GDM1 (cell line): Measurements from ENCODE around the gene MND1.
"Not testable (repeated sequence)": the region's sequence is repeated elsewhere in the genome, so short reads cannot be mapped to it uniquely, and the experiment has no call there.

Experiments used
- DNase-seq: peaks from one replicate; lab custom pipeline; 2025; lab: John Stamatoyannopoulos, UW

The MND1 gene

DNA sequence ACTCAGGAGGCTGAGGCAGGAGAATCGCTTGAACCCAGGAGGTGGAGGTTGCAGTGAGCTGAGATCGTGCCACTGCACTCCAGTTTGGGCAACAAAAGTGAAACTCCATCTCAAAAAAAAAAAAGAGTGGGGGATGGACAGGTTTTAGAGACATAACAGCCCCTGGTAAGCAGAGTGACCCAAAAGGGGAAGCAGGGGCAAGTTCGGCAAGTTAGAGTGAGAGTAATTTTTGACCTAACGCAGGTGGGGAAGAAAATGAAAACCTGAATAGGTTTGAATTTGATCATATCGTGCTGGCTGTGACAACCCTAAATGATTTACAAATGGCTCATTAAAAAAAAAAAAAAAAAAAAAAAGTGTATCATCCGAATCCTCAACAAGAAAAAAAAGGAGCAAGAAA is 96.0 kb downstream of the MND1 start:
- DNase-seq, result no peak

DNA sequence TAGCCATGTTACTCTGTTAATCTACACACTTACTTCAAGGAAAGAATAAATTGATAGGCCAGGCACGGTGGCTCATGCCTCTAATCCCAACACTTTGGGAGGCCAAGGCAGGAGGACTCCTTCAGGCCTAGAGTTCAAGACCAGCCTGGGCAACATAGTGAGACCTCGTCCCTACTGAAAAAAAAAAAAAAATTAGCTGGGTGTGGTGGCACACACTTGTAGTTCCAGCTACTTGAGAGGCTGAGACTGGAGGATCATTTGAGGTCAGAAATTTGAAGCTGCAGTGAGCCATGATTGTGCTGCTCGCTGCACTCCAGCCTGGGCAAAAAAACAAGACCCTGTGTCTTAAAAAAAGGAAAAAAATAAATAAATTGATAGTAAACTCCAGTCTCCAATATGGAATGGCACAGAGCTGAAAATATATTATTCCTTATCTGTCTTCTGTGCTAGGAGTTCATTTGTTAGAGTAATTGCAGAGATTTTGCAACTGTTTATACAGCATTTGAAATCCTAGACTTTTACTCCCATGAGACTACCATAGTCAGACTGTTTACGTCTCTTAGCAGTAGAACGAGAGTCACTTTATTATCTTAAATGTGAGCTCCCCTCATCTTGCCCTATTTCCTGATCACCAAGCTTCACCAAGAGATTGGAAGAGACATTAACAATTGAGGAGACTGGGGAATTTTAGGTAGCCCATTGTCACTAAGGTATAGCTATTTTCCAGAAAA is 102.9 kb downstream of the MND1 start:
- DNase-seq, result no peak

DNA sequence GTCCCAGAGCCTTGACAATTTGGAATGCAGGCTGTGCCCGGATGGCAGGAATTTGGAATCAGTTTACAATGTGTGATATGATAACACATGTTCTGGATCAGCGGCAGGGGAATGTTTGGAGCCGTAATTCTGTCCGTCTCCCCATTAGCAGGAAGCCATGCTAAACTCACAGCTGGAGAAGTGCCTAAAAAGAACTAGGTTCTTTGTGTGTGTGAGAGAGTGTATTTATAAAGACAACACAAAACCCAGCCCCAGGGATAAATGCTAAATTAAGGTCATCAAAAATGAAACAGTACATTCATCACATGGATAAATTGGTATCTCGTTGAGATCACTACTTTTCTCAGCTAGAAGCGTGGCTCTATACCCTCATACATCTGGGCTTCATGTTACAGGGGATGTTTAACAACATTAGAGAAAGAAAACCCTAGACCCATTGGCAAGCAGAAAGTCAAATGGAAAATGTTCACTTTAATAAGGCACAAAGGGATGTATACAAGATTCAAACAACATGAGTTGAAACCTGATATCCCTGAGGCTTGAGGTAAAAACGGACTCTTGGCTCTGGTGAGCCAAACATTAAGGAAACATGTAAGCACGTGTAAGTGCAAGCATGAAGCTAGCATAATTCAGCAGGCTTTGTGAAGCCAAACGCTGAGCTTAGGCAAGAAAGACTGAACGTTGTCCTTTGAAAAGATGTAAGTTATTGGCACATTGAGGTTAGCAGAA is 103.7 kb downstream of the MND1 start:
- no peak for DNase-seq

DNA sequence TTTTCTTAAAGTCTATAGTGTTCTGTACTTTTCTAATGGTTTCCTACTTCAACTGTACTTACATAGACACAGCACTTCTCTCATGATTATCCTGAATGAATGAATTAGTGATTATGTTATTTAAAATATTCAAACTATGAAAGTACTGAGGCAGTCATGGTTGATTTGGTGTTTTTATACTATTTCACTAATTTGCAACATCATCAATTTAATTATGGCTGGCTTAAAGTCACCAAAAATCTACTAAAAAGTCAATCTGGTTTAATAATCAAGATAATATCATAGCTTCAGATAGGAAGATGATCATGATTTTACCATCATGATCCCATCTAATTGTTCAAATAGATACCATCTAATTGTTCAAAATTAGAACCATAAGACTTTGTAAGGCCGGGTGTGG is 104.8 kb downstream of the MND1 start:
- no peak for DNase-seq

DNA sequence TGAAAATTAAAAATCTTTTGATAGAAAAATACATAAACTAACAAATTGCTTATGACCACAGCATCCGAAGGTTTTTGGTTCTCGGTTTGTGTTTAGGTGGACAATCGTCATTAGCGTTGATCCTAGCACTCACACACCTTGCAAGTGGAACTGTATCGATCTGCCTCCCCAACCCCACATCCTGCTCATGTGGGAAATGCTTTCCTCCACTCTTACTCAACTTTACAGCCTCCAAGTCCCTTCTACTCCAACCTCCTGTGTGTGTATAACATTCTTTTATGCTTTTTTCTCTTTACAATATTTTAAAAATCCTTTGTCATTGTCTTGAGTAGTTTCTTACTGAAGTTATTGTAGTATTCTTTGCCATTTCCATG is 106.0 kb downstream of the MND1 start:
- no peak for DNase-seq

DNA sequence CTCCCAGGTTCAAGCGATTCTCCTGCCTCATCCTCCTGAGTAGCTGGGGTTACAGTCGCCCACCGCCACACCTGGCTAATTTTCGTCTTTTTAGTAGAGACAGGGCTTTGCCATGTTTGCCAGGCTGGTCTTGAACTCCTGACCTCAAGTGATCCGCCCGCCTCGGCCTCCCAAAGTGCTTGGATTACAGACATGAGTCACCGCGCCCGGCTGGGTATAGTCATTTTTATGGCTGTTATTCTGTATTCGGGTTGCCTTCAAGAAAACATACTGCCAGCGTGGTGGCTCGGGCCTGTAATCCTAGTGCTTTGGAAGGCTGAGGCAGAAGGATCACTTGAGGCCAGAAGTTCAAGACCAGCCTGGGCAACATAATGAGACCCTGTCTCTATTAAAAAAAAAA is 106.7 kb downstream of the MND1 start:
- not testable (repeated sequence) for DNase-seq

DNA sequence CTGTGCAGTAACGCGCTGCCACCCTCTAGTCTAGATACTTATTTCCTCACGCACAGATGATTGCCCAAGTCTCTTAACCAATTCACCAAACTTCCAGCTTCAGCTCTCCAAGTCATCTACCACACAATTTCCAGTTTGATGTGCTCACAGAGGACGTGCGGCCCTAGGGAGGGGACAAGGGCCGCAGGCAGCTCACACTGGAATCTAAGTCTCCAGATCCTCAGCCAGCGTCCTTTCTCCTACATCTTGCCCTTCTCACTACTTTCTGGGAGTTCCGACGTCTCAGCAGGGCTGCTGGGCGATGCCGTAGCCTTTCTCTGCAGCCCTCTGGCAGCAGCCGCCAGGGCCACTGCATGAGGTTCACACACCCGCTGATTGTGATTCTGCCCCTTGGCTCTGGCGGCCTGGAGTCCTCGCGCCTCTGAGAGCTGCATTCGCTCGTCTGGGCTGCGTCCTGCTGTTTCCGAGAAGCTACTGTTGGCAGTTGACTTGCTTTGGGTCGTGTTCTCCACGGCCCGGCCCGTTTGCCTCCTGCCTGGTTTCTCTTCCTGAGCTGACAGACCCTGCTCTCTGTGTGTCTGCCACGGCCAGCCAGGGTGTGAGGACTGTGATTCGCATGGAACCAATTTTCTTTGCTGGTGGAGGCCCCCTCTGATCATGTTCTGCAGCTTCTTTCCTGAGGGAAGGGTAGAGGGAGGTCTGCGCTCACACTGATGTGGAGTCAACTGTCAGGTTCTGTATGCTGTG is 107.6 kb downstream of the MND1 start:
- no peak for DNase-seq

DNA sequence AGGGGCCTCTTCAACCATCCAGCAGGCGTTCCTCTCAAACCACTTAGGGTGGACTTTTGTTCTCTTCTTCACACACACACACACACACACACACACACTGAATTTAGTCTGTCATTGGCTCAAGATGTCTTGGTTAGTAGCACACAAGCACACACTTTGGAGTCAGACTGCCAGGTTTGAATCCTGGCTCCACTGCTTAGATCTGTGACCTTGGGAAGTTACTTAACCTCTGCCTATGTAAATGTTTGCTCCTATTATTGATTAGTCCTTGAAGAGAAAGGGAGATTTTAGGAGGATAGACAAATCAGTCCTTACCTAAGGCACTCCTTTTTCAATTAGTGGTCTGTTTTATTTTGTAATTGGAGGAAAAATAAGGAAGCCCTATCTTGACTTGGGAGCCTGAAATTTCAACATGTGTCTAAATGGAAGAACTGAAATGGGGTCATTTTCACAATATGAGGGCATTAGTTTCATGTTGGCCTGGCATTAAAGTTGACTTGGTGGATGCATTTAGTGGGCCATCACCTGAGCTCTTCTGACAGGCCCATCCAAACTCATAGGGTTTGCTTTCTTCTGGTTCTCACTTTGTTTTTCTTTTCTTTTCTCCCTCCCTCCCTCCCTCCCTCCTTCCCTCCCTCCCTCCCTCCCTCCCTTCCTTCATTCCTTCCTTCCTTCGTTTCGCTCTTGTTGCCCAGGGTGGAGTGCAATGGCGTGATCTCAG is 108.3 kb downstream of the MND1 start:
- no peak for DNase-seq

DNA sequence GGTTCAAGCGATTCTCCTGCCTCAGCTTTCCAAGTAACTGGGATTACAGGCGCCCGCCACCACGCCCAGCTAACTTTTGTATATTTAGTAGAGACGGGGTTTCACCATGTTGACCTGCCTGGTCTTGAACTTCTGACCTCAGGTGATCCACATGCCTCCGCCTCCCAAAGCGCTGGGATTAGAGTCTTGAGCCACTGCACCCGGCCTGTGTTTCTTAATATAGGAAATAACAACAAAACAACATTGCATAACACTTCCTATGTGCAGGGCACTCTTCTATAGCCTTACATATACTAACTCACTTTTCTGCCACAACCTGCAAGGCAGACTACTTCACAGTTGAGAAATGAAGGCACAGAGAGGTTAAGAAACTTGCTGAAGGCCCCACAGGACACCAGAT is 108.9 kb downstream of the MND1 start:
- DNase-seq, result no peak

DNA sequence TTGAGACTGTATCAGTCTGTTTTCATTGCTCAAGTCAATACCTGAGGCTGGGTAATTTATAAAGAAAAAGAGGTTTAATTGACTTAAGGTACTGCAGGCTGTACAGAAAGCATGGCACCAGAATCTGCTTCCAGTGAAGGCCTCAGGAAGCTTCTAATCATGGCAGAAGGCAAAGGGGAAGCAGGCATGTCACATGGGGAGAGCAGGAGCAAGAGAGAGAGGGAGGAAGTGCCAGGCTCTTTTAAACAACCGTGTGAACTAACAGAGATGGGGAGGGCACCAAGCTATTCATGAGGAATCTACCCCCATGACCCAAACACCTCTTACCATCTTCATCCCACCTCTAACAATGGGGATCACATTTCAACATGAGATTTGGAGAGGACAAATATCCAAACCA is 114.5 kb downstream of the MND1 start:
- DNase-seq, result no peak

DNA sequence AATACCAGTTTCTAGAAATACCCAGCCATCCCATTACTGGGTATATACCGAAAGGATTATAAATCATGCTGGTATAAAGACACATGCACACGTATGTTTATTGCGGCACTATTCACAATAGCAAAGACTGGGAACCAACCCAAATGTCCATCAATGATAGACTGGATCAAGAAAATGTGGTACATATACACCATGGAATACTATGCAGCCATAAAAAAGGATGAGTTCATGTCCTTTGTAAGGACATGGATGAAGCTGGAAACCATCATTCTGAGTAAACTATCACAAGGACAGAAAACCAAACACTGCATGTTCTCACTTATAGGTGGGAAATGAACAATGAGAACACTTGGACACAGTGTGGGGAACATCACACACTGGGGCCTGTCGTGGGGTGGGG is 117.1 kb downstream of the MND1 start:
- not testable (repeated sequence) for DNase-seq

DNA sequence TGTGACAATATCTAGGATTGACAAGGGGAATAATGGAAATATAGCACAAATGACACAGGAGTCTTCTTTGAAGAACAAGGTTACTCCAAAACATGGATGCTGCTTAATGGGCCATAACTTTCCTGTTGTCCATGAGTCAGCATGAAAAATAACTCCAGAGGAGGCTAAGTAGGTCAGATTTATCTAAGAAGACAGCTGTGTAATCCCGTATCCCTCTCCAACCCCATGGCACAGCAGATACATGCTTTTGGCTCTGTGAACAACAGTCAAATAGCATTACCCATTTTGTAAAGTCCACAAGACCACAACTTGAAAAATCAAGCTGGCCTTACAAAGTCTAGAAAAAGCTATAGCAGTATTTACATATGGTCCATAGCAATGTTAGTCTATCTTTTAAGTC is 119.6 kb downstream of the MND1 start:
- DNase-seq, result no peak
